Stimulated activated naive CD4-positive, alpha-beta T cell (primary cell): ENCODE results near the gene KIF23.
"Not testable (repeated sequence)": the region's sequence is repeated elsewhere in the genome, so short reads cannot be mapped to it uniquely, and the experiment has no call there.

Experiments used
- DNase-seq, 6 experiments: peaks; one replicate each; lab custom pipeline; 2025; lab: John Stamatoyannopoulos, UW

KIF23 gene

DNA sequence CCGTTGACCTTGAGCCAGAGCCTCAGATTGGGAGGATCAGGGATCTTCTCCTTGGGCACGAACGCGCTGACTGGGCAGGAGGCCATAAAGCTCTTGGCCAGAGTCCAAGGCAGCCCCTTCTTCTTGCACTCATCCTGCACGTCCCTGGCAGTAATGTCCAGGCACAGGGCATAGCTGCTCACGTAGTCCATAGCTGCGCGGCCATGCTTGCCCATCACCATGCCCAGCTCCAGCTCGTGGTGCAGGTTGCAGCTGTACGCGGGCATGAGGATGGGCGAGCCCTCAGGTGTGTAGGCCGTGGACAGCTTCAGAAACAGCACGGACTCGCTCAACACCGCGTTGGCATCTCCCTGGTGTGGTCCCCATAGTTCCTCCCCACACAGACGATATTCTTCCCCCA is 20.5 kb downstream of the KIF23 start:
- DNase-seq, result no peak

DNA sequence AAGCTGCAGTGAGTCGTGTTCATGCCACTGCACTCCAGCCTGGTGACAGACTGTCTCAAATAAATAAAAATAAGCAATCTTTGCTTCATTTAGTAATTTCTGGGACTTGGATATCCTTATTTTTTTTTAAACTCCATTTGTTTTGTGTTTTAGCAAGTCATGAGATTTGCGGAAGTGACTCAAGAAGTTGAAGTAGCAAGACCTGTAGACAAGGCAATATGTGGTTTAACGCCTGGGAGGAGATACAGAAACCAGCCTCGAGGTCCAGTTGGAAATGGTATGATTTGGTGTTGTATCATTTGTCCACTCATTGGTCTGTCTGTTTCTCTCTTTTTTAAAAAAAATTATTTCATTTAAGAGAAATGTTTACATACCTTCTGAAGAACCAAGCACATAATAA is 21.8 kb downstream of the KIF23 start:
- DNase-seq, result no peak

DNA sequence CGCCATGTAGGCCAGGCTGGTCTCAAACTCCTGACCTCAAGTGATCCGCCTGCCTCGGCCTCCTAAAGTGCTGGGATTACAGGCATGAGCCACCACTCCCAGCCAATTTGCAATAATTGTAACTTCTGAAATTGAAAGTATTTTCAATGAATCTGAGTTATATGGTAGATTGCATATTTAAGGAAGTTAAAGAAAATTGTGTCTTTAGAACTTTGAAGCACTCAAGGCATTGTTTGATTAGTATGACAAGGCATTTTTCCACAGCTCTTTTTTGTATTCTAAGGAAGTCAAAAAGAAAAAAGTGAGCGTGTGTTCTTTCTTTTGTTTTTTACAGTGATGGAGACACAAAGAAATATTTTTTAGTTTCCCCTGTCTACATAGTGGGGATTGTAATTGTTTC is 22.8 kb downstream of the KIF23 start:
- no peak for DNase-seq

DNA sequence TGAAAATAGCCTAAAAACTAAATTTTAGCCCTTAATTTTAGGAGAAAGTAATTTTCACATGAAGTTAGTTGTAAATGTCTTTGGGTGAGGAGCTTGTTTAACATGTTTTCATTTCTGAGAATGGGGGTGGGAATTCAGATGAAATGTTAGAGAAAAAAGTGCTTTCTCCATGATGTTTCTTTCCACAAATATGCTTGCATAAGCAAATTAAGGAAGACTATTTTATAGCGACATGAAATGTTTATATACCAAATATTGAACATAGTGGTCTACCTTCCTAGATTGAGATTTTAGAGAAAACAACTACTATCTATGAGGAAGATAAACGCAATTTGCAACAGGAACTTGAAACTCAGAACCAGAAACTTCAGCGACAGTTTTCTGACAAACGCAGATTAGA is 25.5 kb downstream of the KIF23 start:
- DNase-seq, result no peak

DNA sequence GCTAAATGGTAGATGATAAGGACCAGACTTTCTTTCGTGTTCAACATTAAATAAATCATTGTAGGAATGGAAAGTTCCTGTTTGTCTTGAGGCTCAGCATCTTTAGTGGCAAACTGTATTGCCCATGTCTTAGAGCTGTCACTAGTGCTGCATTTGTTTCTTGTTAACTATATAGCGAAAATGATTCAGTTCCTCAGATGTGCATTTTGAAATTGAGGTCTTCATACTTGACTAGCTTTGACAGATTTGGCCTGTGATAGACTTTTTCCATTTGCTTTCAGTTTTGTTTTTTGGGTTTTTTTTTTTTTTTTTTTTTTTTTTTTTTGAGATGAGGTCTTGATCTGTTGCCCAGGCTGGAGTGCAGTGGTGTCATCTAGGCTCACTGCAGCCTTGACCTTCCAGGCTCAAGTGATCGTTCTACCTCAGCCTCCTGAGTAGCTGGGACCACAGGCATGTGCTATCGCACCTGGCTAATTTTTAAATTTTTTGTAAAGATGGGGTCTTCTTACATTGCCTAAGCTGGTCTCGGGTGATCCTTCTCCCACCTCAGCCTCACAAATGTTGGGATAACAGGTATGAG is 29.0 kb downstream of the KIF23 start:
- no peak for DNase-seq

DNA sequence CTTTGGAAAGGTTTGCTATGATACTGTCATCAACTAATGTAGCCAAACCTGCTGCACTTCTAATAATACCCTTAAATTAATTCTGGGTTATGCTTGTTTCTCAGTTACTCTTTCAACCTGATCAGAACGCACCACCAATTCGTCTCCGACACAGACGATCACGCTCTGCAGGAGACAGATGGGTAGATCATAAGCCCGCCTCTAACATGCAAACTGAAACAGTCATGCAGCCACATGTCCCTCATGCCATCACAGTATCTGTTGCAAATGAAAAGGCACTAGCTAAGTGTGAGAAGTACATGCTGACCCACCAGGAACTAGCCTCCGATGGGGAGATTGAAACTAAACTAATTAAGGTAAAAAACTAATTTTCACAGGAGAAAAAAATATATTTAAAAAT is 30.5 kb downstream of the KIF23 start:
- DNase-seq, result no peak

DNA sequence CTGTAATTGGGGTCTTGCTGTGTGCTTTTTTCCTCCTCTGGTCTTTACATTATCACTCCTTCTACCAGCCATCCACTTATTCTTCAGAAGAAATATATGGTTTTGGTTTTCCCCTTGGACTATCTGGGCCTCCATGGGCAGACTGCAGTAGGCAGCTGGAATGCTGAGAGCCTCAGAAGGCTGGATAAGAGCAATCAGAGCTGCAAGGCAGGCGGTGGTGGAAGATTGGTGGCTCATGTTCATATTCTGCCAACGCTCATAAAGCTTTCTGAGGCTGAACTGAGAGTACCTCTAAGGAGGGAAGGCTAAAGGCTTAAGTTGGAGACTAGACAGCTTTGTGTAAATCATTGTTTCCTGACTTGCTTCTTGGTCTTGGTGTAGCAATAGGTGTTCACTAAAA is 32.8 kb downstream of the KIF23 start:
- DNase-seq, result no peak

DNA sequence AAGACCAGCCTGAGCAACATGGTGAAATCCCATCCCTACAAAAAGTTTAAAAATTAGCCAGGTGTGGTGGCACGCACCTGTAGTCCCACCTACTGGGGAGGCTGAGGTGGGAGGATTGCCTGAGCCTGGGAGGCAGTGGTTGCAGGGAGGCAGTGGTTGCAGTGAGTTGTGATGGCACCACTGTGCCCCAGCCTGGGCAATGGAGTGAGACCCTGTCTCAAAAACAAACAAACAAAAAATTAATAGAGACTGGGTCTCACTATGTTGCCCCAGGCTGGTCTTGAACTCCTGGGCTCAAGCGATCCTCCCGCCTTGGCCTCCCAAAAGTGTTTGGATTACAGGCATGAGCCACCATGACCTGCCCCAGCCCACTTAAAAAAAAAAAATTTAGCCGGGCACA is 36.1 kb downstream of the KIF23 start:
- not testable (repeated sequence) for DNase-seq

DNA sequence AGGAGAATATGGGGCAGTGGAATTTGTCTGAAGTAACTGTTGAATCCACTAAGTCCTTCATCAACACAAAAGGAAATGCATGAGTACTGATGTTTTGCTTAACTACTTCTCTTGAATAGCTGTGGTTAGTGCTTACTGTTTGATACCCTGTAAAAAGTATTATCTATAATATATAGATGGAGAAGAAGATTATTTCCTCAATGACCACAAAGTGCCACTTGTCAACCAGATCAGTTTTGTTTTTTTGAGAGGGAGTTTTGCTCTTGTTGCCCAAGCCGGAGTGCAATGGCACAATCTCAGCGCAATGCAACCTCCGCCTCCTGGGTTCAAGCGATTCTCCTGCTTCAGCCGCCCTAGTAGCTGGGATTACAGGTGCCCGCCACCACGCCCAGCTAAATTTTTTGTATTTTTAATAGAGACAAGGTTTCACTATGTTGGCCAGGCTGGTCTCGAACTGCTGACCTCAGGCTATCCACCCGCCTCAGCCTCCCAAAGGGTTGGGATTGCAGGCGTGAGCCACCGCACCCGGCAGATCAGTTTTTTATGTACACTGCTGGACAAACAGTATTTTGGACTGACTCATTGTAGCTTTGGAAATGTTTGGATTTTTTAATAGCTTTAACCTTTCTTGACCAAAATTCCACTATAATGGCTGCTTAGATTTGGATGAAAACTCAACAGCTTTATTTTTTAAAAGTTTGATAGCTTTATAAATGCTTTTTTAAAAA is 37.0 kb downstream of the KIF23 start:
- DNase-seq, result no peak

DNA sequence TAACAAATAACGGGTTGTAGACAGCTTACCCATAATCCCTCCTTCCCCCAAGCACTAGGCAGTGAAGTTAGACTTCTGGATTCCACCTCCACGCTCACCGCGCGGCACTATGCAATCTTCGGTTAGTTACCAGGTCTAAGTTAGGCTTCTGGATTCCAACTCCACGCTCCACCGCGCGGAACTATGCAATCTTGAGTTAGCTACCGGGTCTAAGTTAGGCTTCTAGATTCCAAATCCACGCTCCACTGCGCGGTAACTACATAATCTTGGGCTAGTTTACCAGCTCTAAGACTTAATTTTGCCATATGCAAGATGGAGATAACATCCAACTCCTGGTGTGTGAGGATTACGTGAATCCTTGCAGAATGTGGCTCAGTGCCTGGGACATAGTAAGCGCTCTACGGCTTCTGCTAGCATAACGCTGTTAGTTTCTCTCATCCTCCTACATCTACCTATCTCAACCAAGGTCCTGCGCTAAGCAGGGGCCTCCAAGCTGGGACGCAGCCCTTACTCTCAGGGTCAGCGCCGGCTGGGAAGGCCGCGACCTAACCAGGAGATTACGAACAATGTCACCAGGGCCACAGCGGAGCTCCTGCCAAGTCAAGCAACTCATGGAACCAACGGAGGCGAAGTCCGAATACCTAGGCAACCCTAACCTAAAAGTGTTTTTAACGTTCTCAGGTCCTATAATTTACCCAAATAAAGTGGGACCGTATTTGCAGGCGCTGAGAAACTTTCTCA is 38.0 kb downstream of the KIF23 start:
- DNase-seq, result peak in 4 of 6 experiments; percentile 6 to 55 (median 24)

DNA sequence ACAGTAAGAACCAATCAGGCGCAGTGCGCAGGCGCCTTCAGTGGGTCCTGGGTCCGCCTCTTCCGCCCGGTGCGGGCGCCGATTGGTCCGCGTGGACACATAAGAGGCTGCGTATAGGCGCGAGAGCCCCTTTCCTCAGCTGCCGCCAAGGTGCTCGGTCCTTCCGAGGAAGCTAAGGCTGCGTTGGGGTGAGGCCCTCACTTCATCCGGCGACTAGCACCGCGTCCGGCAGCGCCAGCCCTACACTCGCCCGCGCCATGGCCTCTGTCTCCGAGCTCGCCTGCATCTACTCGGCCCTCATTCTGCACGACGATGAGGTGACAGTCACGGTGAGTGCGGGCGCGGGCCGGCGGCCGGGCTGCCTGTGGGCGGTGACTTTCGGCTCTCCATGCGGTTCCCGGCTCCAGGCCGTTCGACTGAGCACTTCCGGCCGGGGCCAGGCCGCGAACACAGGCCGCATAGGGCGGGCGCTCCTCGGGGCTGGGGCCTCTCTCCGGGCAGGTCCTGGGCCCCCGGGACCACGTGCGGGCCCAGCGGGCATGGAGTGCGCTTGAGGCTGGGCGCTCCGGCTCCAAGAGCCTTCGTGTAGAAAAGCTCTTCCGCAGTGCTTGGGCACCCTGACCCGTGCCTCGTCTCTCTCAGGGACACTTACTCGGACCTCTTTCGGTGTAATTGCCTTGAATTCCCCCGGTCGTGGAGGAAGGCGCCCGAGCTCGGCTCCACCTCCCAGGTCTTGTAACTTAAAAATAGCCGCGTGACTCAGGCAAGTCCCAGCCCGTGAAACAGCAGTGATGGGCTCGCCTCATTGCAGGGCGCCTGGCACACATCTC is 38.8 kb downstream of the KIF23 start, which contains the start of gene RPLP1:
Gene RPLP1 (plus strand): TSS at position 127 of the 830 bp plus-strand sequence. CDS start 131 bp downstream, at position 258.
- peak; percentile 94 to 97 (median 95) for DNase-seq

DNA sequence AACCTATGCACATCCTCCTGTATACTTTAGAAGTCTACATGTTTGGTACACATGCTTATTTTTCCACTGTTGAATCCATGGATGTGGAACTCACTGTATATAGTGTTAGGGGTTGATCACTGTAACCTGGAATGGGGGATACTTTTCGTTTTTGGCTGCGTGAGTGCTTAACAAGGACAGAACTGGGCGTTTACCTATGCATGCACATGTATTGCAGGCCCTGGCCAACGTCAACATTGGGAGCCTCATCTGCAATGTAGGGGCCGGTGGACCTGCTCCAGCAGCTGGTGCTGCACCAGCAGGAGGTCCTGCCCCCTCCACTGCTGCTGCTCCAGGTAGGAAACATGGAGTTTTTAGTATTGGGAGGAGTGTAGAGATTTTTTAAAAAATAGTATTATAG is 40.8 kb downstream of the KIF23 start:
- no peak for DNase-seq

DNA sequence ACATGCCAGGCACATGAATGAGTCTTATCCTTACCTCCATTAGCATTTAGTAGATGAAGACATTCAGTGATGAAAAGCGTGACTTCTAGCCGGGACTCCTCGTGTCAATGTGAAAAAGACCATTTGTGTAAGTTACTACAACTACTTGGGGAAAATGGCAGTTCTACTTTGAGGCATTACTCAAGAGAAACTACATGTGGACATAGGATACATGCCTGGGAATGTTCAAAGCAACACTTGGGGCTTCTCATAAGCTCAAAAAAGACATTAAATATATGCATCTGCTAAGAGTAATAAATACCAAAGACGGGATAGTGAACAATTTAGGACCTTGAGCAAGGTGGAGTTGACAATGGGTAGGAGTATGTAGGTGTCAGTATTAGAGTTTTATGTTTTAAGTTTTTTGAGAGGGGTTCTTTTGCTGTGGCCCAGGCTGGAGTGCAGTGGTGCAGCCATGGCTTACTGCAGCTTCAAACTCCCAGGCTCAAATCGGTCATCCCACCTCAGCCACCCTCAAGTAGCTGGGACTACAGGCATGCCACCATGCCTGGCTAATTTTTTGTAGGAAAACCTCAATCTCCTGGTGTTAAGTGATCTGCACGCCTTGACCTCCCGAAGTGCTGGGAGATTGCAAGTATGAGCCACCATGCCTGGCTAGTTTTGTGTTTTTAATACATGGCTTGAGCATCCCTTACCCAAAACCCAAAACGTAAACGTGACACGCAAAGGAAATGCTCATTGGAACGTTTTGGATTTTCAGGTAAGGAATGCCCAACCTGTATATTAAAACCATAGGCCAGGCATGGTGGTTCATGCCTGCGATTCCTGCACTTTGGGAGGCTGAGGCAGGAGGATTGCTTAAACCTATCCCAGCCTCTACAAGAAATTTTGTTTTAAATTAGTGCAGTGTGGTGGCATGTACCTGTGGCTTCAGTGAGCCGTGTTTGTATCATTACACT is 42.3 kb downstream of the KIF23 start:
- no peak for DNase-seq

DNA sequence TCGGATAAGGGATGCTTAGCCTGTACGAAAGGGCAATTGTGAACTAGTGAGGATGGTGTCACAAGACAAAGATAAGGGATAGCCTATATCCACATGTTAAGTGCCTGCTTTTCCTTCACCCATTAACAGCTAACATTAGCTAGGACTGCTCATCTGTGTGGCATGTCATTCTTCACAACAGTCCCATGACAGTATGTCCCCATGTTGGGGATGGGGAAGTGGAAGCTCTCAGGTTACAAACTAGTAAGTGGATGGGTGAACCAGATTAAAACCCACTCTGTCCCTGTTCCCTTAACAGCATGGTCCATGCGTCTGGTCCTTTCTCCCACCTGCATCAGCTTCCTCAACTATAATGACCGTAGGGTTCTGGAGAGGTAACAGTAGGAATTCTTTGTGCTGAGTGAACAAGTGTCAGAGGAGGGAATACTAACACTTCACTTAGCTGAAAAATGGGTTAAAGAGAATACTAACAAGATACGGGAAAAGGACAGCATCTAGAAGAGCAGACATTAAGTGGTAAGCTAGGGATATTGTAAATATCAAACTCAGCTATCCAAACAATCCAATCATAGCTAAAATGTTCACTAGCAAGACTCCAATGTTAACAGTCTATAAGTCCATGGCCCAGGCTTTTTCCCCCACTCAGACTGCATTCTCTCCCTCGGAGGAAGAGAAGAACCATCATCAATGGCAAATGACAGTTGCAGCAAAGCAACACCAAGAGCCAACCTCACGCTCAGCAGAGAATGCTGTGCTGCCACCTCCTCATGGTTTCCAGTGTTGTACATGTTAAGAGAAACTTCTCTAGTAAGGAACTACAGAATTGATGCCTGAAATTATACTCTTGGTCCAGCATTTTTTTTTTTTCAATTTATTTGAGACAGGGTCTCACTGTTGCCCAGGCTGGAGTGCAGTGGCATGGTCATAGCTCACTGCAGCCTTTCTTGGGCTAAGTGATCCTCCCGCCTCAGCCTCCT is 43.4 kb downstream of the KIF23 start:
- no peak for DNase-seq

DNA sequence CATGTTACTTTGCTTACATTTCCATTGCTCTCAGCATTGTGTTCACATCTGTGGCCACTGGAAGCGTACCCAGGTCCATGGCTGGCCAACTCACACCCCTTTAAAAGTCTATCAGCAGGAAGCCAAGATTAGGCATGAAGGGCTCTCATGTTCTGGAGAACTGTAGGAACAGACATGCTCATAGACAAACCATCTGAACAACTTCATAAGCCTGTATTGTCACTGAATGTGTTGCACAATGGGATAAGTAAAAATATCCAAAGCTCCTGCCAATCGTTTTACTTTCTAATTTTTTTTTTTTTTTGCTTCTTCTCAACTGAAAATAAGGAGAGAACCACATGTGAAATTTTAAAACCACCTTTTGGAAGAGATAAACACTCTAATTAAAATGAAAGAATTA is 44.9 kb downstream of the KIF23 start:
- no peak for DNase-seq

DNA sequence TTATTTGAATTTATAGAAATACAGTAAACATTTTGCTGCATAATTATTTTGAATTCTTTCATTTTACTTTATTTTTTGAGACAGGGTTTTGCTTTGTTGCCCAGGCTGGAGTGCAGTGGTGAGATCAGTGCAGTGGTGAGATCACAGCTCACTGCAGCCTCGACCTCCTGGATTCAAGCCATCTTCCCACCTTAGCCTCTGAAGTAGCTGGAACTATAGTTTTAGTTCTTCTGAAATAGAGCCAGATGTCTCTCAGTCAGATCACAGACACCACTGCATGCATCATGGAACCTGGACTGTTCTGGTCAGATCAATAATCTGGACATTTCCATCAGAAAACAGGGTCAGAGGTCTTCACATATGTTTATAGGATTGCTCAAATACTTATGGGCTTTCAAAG is 46.3 kb downstream of the KIF23 start:
- no peak for DNase-seq

DNA sequence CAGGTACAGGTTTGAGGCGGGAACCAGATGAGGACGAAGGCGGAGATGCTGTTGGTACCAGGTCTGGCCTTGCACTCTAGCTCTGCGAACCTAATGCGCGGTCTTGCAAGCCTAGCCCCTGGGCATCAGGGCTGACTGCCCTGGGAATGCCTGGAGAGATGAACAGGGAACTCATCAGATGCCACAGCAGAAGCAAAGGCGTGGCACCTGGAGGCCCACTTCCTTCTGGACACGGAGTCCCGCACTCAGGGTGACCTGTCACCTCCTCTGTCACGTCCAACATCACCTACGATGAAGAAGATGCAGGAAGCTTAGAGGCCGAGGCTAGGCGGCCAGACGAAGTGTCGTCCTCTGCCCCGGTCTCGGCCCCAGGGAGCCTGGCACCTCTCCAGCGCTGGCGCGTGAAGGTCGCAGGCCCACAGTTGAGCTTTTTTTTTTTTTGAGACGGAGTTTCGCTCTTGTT is 47.9 kb downstream of the KIF23 start:
- DNase-seq, result peak in 1 of 6 experiments; percentile 24

DNA sequence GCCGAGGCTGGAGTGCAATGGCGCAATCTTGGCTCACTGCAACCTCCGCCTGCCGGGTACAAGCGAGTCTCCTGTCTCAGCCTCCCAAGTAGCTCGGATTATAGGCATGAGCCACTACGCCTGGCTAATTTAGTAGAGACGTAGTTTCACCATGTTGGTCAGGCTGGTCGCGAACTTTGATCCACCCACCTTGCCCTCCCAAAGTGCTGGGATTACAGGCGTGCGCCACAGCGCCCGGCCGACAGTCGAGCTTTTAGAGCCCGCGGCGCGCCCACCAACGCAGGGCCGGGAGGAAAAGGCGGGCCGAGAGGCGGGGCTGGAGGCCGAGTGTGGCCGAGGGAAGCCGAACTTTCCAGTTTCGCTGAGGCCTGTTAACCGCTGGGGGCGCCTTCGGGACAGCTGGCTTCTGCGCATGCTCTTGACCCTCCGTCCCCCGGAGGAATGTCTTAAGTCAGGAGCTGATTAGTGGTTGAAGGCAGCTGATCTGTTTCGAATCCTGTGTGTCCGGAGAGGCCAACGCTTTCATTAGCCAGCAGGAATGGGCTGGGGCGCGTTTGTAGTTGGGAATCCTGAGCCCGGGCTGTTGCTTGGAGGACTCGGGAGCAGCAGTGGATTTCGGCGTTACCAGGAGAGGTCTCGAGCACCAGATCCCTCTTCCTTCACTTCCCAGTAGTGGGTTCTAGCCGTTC is 48.5 kb downstream of the KIF23 start:
- peak; percentile 81 to 91 (median 88) for DNase-seq

DNA sequence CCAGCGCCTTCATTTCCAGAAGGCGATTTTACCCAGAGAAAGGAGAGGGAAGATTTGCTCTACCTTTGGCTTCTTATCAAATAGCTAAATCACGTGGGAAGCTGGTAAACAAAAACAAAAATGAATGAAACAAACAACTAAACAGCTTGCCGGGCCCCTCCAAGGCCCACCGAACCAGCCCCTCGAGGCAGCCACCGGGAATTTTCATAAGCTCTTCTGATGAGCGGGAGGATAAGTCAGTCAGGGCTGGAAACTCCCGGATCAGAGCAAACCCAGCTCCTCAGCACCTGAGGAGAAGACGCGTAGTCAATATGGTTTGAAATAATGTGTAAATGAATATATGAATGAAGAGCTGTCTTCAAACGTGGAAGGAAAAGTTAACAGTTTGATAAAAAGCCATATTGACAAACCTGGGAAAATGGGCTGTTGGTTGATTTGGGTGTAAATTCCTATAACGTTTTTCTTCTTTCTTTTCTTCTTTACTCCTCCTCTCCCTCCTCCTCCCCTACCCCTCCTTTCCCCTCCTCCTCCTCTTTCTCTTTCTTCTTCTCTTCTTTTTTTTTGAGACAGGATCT is 49.1 kb downstream of the KIF23 start:
- DNase-seq, result peak in 1 of 6 experiments; percentile 4
